Tibial nerve (tissue), 4 donors: Measurements from ENCODE around the gene CLEC16A.

Experiments used
- EP300 ChIP-seq, 2 donors: sonication (generic); formaldehyde crosslinking; IDR thresholded peaks; one replicate each; pipeline ENCODE4 v1.6.1; 2017; ENCODE audit warnings: antibody characterized with exemption in 2 of 2, mild to moderate bottlenecking in 1 of 2
- POLR2A ChIP-seq, 2 donors: fragments of 450-650 bp; IDR thresholded peaks; one replicate each; pipeline ENCODE4 v1.6.1; 2017; ENCODE audit warnings: antibody characterized with exemption in 2 of 2, mild to moderate bottlenecking in 2 of 2, moderate library complexity in 2 of 2
- TF ChIP-seq, protein P1 (sequence below), 5 experiments: fragments of 200-600 bp in 3 of 5; fragments of 450-650 bp in 2 of 5; sonication (generic) in 3 of 5; IDR thresholded peaks; one replicate each; pipeline ENCODE4 v1.5.1; 2016 to 2019; ENCODE audit warnings: antibody characterized with exemption in 5 of 5, mild to moderate bottlenecking in 3 of 5, moderate library complexity in 2 of 5

DNA sequence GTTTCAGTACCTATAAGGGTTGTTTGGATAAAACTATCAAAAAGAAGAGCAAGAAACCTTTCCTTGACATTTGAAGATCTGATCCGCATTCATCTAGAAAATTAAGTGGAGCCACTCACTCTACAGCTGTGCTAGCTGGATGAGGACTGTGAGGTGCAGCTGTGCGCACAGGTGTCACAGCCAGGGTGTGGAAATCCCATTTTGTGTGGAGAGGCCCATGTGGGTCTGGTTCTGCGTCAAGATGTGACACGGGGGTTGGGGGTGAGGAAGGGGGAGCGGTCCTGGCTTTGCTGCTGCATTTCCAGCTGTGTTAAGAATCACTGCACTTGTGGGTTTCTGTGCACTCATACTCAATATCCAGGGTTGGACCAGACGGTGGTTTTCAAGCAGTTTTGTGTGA lies 70.7 kb downstream of the CLEC16A start:
- TF ChIP-seq POLR2A (IDR thresholded peaks at IDR 0.05) (no peak), EP300 (IDR thresholded peaks at IDR 0.05) (no peak)
- TF ChIP-seq, protein P1, sequence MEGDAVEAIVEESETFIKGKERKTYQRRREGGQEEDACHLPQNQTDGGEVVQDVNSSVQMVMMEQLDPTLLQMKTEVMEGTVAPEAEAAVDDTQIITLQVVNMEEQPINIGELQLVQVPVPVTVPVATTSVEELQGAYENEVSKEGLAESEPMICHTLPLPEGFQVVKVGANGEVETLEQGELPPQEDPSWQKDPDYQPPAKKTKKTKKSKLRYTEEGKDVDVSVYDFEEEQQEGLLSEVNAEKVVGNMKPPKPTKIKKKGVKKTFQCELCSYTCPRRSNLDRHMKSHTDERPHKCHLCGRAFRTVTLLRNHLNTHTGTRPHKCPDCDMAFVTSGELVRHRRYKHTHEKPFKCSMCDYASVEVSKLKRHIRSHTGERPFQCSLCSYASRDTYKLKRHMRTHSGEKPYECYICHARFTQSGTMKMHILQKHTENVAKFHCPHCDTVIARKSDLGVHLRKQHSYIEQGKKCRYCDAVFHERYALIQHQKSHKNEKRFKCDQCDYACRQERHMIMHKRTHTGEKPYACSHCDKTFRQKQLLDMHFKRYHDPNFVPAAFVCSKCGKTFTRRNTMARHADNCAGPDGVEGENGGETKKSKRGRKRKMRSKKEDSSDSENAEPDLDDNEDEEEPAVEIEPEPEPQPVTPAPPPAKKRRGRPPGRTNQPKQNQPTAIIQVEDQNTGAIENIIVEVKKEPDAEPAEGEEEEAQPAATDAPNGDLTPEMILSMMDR (IDR thresholded peaks at IDR 0.05) = no peak
